ENCODE data around the gene PXYLP1. TPM values are rescaled to one million over a fixed set of nuclear protein-coding genes. Genes with fewer than 3 reads are reported as not detected.

Gene PXYLP1
- total and polyA plus RNA-seq, 2 donors (not counting 1 experiment from before 2014, with no cell fraction given): 1.4 to 4.5 TPM

- peaks cover 0 to 18% (median 12%) of the 10 kb centered on the region in 4 experiments for H3K27me3 ChIP-seq (replicated peaks in 1 of 4; ENCODE audit: control extremely low read depth in 1 of 4, control insufficient read depth in 3 of 4, insufficient read depth in 4 of 4, low read length in 3 of 4)
- intact Hi-C loops (cut with micrococcal nuclease): no loop called here
- no peak for TF ChIP-seq EZH2 (IDR thresholded peaks at IDR 0.05; ENCODE audit: borderline replicate concordance, insufficient read depth, low read depth, low read length, poor library complexity, severe bottlenecking)
These were observed 7.9 kb upstream of the PXYLP1 start for GRCh38 chr3:141223673-141224166.

GRCh38 chr3:141225939-141226338 lies 5.7 kb upstream of the PXYLP1 start:
- H3K27ac Mint-ChIP-seq: no peak overlapping the region

More at GRCh38 chr3:141223673-141224166, 7.9 kb upstream of the PXYLP1 start:
- ChIA-PET CTCF (no interaction called here), POLR2A (no interaction called here)
- H3K9me3 Mint-ChIP-seq (ENCODE audit: insufficient read depth): no peaks in the 10 kb centered on the region
- H3K4me2 ChIP-seq (replicated peaks; ENCODE audit: low read depth, low read length, poor library complexity, severe bottlenecking): no peak overlapping the region
- H3K9ac ChIP-seq (ENCODE audit: low read length): no peak overlapping the region
- no CpG with 5 or more reads among the region's 2 CpGs for WGBS (ENCODE audit: insufficient coverage)
- no peaks in the 10 kb centered on the region for H3K4me1 ChIP-seq (ENCODE audit: control insufficient read depth in 2 of 2, insufficient read depth in 2 of 2, low read length in 2 of 2)
- H3K4me3 ChIP-seq (ENCODE audit: control extremely low read depth in 1 of 5, extremely low read depth in 1 of 5, insufficient read depth in 1 of 5, low read depth in 2 of 5, low read length in 4 of 5): no peak overlapping the region
- peaks cover 36% of the 10 kb centered on the region for H3K27me3 Mint-ChIP-seq
- no peaks in the 10 kb centered on the region for H3K79me2 ChIP-seq (ENCODE audit: control insufficient read depth, insufficient read depth, low read length)
- no peak overlapping the region for H3K27ac ChIP-seq (ENCODE audit: low read length in 2 of 2)
- no peak overlapping the region for H3K4me3 Mint-ChIP-seq
- H4K20me1 ChIP-seq (ENCODE audit: control insufficient read depth, insufficient read depth, low read length, poor library complexity, severe bottlenecking): no peaks in the 10 kb centered on the region
- ATAC-seq (ENCODE audit: low read depth): no peak
- H3K27ac Mint-ChIP-seq: no peak overlapping the region
- H3K36me3 ChIP-seq (replicated peaks in 1 of 2; ENCODE audit: control extremely low read depth in 1 of 2, control insufficient read depth in 1 of 2, extremely low read depth in 1 of 2, insufficient read depth in 2 of 2, low read length in 1 of 2): no peaks in the 10 kb centered on the region
- DNase-seq: no peak
- H3K9me3 ChIP-seq (ENCODE audit: control extremely low read depth in 1 of 3, control insufficient read depth in 2 of 3, insufficient read depth in 1 of 3, low read length in 2 of 3): peaks cover 0 to 10% (median 3%) of the 10 kb centered on the region in 3 donors
- H3K4me1 Mint-ChIP-seq: no peaks in the 10 kb centered on the region
- no peak overlapping the region for H2AFZ ChIP-seq (ENCODE audit: insufficient read depth, low read depth, low read length, poor library complexity, severe bottlenecking)

More at GRCh38 chr3:141225939-141226338, 5.7 kb upstream of the PXYLP1 start:
- Mint-ChIP-seq H3K4me1 (peaks cover 11% of the 10 kb centered on the region), H3K4me3 (no peak overlapping the region), H3K27me3 (peaks cover 26% of the 10 kb centered on the region), H3K9me3 (ENCODE audit: insufficient read depth) (no peaks in the 10 kb centered on the region)
- Histone ChIP-seq H4K20me1 (ENCODE audit: control insufficient read depth, insufficient read depth, low read length, poor library complexity, severe bottlenecking) (no peaks in the 10 kb centered on the region), H3K4me1 (ENCODE audit: control insufficient read depth in 2 of 2, insufficient read depth in 2 of 2, low read length in 2 of 2) (peaks cover 4 to 7% of the 10 kb centered on the region in 2 donors), H3K27me3 (replicated peaks in 1 of 4; ENCODE audit: control extremely low read depth in 1 of 4, control insufficient read depth in 3 of 4, insufficient read depth in 4 of 4, low read length in 3 of 4) (peaks cover 0 to 17% (median 7%) of the 10 kb centered on the region in 4 experiments), H3K9ac (ENCODE audit: low read length) (no peak overlapping the region), H3K27ac (ENCODE audit: low read length in 2 of 2) (no peak overlapping the region), H3K4me2 (replicated peaks; ENCODE audit: low read depth, low read length, poor library complexity, severe bottlenecking) (no peak overlapping the region), H3K79me2 (ENCODE audit: control insufficient read depth, insufficient read depth, low read length) (no peaks in the 10 kb centered on the region), H3K9me3 (ENCODE audit: control extremely low read depth in 1 of 3, control insufficient read depth in 2 of 3, insufficient read depth in 1 of 3, low read length in 2 of 3) (peaks cover 0 to 10% (median 3%) of the 10 kb centered on the region in 3 donors), H2AFZ (ENCODE audit: insufficient read depth, low read depth, low read length, poor library complexity, severe bottlenecking) (no peak overlapping the region), H3K36me3 (replicated peaks in 1 of 2; ENCODE audit: control extremely low read depth in 1 of 2, control insufficient read depth in 1 of 2, extremely low read depth in 1 of 2, insufficient read depth in 2 of 2, low read length in 1 of 2) (no peaks in the 10 kb centered on the region), H3K4me3 (ENCODE audit: control extremely low read depth in 1 of 5, extremely low read depth in 1 of 5, insufficient read depth in 1 of 5, low read depth in 2 of 5, low read length in 4 of 5) (no peak overlapping the region)
- CTCF ChIA-PET: no interaction called here
- no peak for ATAC-seq (ENCODE audit: low read depth)
- intact Hi-C loops (cut with micrococcal nuclease): no loop called here
- DNase-seq: no peak
- no peak for TF ChIP-seq EZH2 (IDR thresholded peaks at IDR 0.05; ENCODE audit: borderline replicate concordance, insufficient read depth, low read depth, low read length, poor library complexity, severe bottlenecking)
- TF ChIP-seq CTCF (IDR thresholded peaks at IDR 0.05): no peak
- POLR2A ChIA-PET: no interaction called here

Measured in B cell (primary cell).